ENCODE data around the gene OR11A1. TPM values are rescaled to one million over a fixed set of nuclear protein-coding genes. Genes with fewer than 3 reads are reported as not detected.

Gene OR11A1
- total RNA-seq, 2 experiments from 2014 or later, result not detected

GRCh38 chr6:29496961-29497360, 40.1 kb upstream of the OR11A1 start:
- CTCF ChIA-PET, result no interaction called here
- Histone ChIP-seq H3K27me3 (ENCODE audit: control insufficient read depth in 1 of 2, insufficient read depth in 2 of 2, low read length in 2 of 2) (peaks cover 14 to 30% of the 10 kb centered on the region in 2 experiments), H3K4me1 (ENCODE audit: insufficient read depth, low read length) (no peaks in the 10 kb centered on the region), H3K36me3 (ENCODE audit: insufficient read depth, low read length) (no peaks in the 10 kb centered on the region), H3K27ac (ENCODE audit: low read depth in 1 of 2, low read length in 2 of 2) (no peak overlapping the region), H3K4me3 (ENCODE audit: low read length) (no peak overlapping the region), H3K9me3 (ENCODE audit: control insufficient read depth in 1 of 2, insufficient read depth in 1 of 2, low read length in 2 of 2) (peaks cover 0 to 2% of the 10 kb centered on the region in 2 experiments)
- no peaks in the 10 kb centered on the region for H3K9me3 Mint-ChIP-seq
- intact Hi-C loops (cut with DNase I, micrococcal nuclease), result no loop called here
- no peak overlapping the region for H3K4me3 Mint-ChIP-seq
- ATAC-seq (ENCODE audit: poor library complexity) (no peak), DNase-seq (no peak)
- H3K36me3 Mint-ChIP-seq (ENCODE audit: low read depth), result no peaks in the 10 kb centered on the region
- no peak for TF ChIP-seq CTCF (IDR thresholded peaks at IDR 0.05)
- no peaks in the 10 kb centered on the region for H3K4me1 Mint-ChIP-seq (ENCODE audit: low read depth)
- POLR2A ChIA-PET, result no interaction called here
- H3K27ac Mint-ChIP-seq, result no peak overlapping the region
- H3K27me3 Mint-ChIP-seq, result peaks cover 46% of the 10 kb centered on the region

GRCh38 chr6:29495571-29495970, 38.7 kb upstream of the OR11A1 start:
- intact Hi-C loops (cut with DNase I, micrococcal nuclease), result no loop called here
- no peaks in the 10 kb centered on the region for H3K36me3 ChIP-seq (ENCODE audit: insufficient read depth, low read length)
- no peak for ATAC-seq (ENCODE audit: poor library complexity)
- POLR2A ChIA-PET, result no interaction called here
- H3K27ac ChIP-seq (ENCODE audit: low read depth in 1 of 2, low read length in 2 of 2), result no peak overlapping the region
- H3K4me3 ChIP-seq (ENCODE audit: low read length), result no peak overlapping the region
- H3K27me3 ChIP-seq (ENCODE audit: control insufficient read depth in 1 of 2, insufficient read depth in 2 of 2, low read length in 2 of 2), result peaks cover 14 to 23% of the 10 kb centered on the region in 2 experiments
- TF ChIP-seq CTCF (IDR thresholded peaks at IDR 0.05), result no peak
- peaks cover 0 to 2% of the 10 kb centered on the region in 2 experiments for H3K9me3 ChIP-seq (ENCODE audit: control insufficient read depth in 1 of 2, insufficient read depth in 1 of 2, low read length in 2 of 2)
- Mint-ChIP-seq H3K4me1 (ENCODE audit: low read depth) (no peaks in the 10 kb centered on the region), H3K4me3 (no peak overlapping the region), H3K9me3 (no peaks in the 10 kb centered on the region), H3K36me3 (ENCODE audit: low read depth) (no peaks in the 10 kb centered on the region), H3K27me3 (peaks cover 38% of the 10 kb centered on the region), H3K27ac (no peak overlapping the region)
- DNase-seq, result no peak
- H3K4me1 ChIP-seq (ENCODE audit: insufficient read depth, low read length), result no peaks in the 10 kb centered on the region
- CTCF ChIA-PET, result no interaction called here

GRCh38 chr6:29494131-29494530, 37.3 kb upstream of the OR11A1 start:
- ATAC-seq (ENCODE audit: poor library complexity) (no peak), DNase-seq (no peak)
- Histone ChIP-seq H3K4me1 (ENCODE audit: insufficient read depth, low read length) (no peaks in the 10 kb centered on the region), H3K27ac (ENCODE audit: low read depth in 1 of 2, low read length in 2 of 2) (no peak overlapping the region), H3K36me3 (ENCODE audit: insufficient read depth, low read length) (no peaks in the 10 kb centered on the region), H3K9me3 (ENCODE audit: control insufficient read depth in 1 of 2, insufficient read depth in 1 of 2, low read length in 2 of 2) (no peaks in the 10 kb centered on the region), H3K27me3 (ENCODE audit: control insufficient read depth in 1 of 2, insufficient read depth in 2 of 2, low read length in 2 of 2) (peaks cover 11 to 19% of the 10 kb centered on the region in 2 experiments), H3K4me3 (ENCODE audit: low read length) (no peak overlapping the region)
- Mint-ChIP-seq H3K4me1 (ENCODE audit: low read depth) (no peaks in the 10 kb centered on the region), H3K4me3 (no peak overlapping the region), H3K27me3 (peaks cover 39% of the 10 kb centered on the region), H3K9me3 (no peaks in the 10 kb centered on the region), H3K27ac (no peak overlapping the region), H3K36me3 (ENCODE audit: low read depth) (no peaks in the 10 kb centered on the region)
- TF ChIP-seq CTCF (IDR thresholded peaks at IDR 0.05), result no peak
- CTCF ChIA-PET, result no interaction called here
- intact Hi-C loops (cut with DNase I, micrococcal nuclease), result no loop called here
- POLR2A ChIA-PET, result no interaction called here
